Prostate gland (tissue), 2 donors: ENCODE measurements around the gene PSEN1. TPM values are rescaled to one million over a fixed set of nuclear protein-coding genes. Genes with fewer than 3 reads are reported as not detected.

ENCODE experiments used
- DNase-seq: peaks from one replicate; pipeline ENCODE4 v3.0.0-alpha.2; 2019; ENCODE audit warnings: low spot score
- H3K27ac ChIP-seq, 2 donors: fragments of 200-600 bp; sonication (generic); 2 replicates each; pipeline ENCODE4 v1.5.1; 2017 to 2019
- H3K27me3 ChIP-seq: fragments of 200-600 bp; sonication (generic); replicated peaks from 2 replicates; pipeline ENCODE4 v1.5.1; 2019; ENCODE audit not compliant: insufficient read depth
- H3K36me3 ChIP-seq, 2 donors: fragments of 200-600 bp; sonication (generic); 1 replicate in 1 of 2; 2 replicates in 1 of 2; pipeline versions ENCODE4 v1.5.1 to v1.8.1; 2017 to 2019
- H3K4me1 ChIP-seq: fragments of 200-600 bp; sonication (generic); replicated peaks from 2 replicates; pipeline ENCODE4 v1.5.1; 2019
- H3K4me3 ChIP-seq, 2 donors: fragments of 200-600 bp; sonication (generic); 2 replicates each; pipeline ENCODE4 v1.5.1; 2017 to 2019
- H3K9me3 ChIP-seq: fragments of 200-600 bp; sonication (generic); 2 replicates; pipeline ENCODE4 v1.5.1; 2017
- POLR2A ChIP-seq: fragments of 450-650 bp; IDR thresholded peaks from one replicate; pipeline ENCODE4 v1.6.1; 2016; ENCODE audit warnings: antibody characterized with exemption, mild to moderate bottlenecking
- POLR2AphosphoS5 ChIP-seq: sonication (generic); formaldehyde crosslinking; IDR thresholded peaks from one replicate; pipeline ENCODE4 v1.6.1; 2017; ENCODE audit warnings: antibody characterized with exemption
- WGBS: methylation state at CpG from one replicate; pipeline ENCODE4 v1.1.5; 2018; 5-methylcytosine and 5-hydroxymethylcytosine counted together
- intact Hi-C: fragments of 100-400 bp; cut with DNase I; formaldehyde crosslinking; loops from one replicate; pipeline ENCODE4 v1.14.2; 2022
- total RNA-seq, 2 donors: library from RNA; depleted of rRNA; stranded (reverse); fragments of >200 nt; gene quantifications; one replicate each; pipeline ENCODE4 v1.1.0, GENCODE V29; 2016
- TF ChIP-seq, protein P1 (sequence below), 4 experiments: fragments of 200-600 bp in 2 of 4; fragments of 450-650 bp in 2 of 4; sonication (generic) in 2 of 4; IDR thresholded peaks; 1 replicate in 3 of 4; 2 replicates in 1 of 4; pipeline ENCODE4 v1.5.1; 2016 to 2019; ENCODE audit warnings: antibody characterized with exemption in 4 of 4, mild to moderate bottlenecking in 2 of 4, moderate library complexity in 2 of 4

Gene PSEN1
- total RNA-seq, 2 donors from 2014 or later, result 46.3 to 61.9 TPM

DNA sequence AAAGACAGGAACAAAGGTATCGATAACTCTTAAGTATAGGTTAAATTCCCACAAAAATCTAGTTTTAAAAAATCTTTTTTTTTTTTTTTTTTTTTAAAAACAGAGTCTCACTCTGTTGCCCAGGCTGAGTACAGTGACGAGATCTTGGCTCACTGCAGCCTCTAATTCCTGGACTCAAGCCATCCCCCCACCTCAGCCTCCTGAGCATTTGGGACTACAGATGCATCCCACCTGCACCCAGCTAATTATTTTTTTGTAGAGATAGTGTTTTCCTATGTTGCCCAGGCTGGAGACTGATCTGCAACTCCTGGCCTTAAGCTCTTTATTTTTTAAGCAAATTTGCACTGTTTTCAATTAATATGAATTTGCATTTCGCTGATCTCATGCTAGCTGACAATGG lies 9.8 kb downstream of the PSEN1 start:
- intact Hi-C loops, result no loop called here
- 89% methylated on average over 3 of the region's 3 CpGs for WGBS
- H3K9me3 ChIP-seq, result no peaks in the 10 kb centered on the region
- no peak overlapping the region for H3K27ac ChIP-seq
- DNase-seq, result no peak
- H3K27me3 ChIP-seq, result no peaks in the 10 kb centered on the region
- peaks cover 2% of the 10 kb centered on the region for H3K4me1 ChIP-seq
- no peaks in the 10 kb centered on the region for H3K36me3 ChIP-seq
- TF ChIP-seq, protein P1, sequence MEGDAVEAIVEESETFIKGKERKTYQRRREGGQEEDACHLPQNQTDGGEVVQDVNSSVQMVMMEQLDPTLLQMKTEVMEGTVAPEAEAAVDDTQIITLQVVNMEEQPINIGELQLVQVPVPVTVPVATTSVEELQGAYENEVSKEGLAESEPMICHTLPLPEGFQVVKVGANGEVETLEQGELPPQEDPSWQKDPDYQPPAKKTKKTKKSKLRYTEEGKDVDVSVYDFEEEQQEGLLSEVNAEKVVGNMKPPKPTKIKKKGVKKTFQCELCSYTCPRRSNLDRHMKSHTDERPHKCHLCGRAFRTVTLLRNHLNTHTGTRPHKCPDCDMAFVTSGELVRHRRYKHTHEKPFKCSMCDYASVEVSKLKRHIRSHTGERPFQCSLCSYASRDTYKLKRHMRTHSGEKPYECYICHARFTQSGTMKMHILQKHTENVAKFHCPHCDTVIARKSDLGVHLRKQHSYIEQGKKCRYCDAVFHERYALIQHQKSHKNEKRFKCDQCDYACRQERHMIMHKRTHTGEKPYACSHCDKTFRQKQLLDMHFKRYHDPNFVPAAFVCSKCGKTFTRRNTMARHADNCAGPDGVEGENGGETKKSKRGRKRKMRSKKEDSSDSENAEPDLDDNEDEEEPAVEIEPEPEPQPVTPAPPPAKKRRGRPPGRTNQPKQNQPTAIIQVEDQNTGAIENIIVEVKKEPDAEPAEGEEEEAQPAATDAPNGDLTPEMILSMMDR (IDR thresholded peaks at IDR 0.05), result no peak
- no peak for TF ChIP-seq POLR2A
- no peak for TF ChIP-seq POLR2AphosphoS5
- H3K4me3 ChIP-seq, result no peak overlapping the region

DNA sequence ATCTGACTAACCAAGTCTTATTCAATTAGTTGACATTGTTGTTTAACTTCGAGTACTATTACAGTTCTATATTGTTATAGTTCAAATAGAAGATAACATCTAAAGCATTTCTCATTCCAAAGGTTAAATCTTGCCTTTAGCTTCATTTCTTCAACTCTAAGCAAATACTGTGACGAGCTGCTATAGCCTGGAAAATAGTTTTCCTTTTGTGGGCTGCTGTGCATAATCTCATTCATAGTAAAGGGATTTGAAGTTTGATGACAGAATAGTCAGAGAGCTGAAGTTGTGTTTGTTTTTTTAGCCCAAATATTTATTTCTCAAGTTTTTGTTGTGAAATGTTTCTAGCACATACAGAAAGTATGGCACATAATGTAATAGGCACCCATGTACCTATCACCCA lies 13.4 kb downstream of the PSEN1 start:
- DNase-seq, result no peak
- 80% methylated on average over 2 of the region's 2 CpGs for WGBS
- H3K27ac ChIP-seq, result no peak overlapping the region
- no peaks in the 10 kb centered on the region for H3K9me3 ChIP-seq
- H3K36me3 ChIP-seq, result no peaks in the 10 kb centered on the region
- H3K4me3 ChIP-seq, result no peak overlapping the region
- intact Hi-C loops, result no loop called here
- TF ChIP-seq, protein P1 (IDR thresholded peaks at IDR 0.05), result no peak
- TF ChIP-seq POLR2AphosphoS5, result no peak
- no peak for TF ChIP-seq POLR2A
- H3K4me1 ChIP-seq, result no peaks in the 10 kb centered on the region
- H3K27me3 ChIP-seq, result no peaks in the 10 kb centered on the region

DNA sequence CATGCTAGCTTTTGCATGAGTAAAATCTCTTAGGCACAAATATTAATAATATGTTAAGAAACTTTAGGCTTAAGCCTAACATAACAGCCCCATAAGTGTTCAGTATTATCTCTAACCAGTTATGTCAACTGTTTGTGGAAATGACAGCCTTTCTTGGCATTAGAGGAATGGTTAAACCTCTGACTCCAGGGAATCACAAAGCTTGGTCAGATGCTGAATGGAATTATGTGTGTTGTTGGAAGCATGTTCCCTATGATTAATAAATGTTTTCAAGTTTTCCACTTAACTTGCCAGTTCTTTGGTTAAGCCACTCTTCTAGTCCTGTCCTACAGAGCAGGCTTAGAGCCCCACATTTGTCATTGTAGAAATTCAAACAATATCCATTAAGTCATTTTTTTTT lies 17.0 kb downstream of the PSEN1 start:
- Histone ChIP-seq H3K27ac (no peak overlapping the region), H3K4me3 (no peak overlapping the region), H3K36me3 (no peaks in the 10 kb centered on the region), H3K9me3 (no peaks in the 10 kb centered on the region), H3K27me3 (no peaks in the 10 kb centered on the region), H3K4me1 (no peaks in the 10 kb centered on the region)
- no peak for TF ChIP-seq POLR2A
- TF ChIP-seq POLR2AphosphoS5, result no peak
- TF ChIP-seq, protein P1 (IDR thresholded peaks at IDR 0.05), result no peak
- DNase-seq, result no peak
- intact Hi-C loops, result no loop called here

DNA sequence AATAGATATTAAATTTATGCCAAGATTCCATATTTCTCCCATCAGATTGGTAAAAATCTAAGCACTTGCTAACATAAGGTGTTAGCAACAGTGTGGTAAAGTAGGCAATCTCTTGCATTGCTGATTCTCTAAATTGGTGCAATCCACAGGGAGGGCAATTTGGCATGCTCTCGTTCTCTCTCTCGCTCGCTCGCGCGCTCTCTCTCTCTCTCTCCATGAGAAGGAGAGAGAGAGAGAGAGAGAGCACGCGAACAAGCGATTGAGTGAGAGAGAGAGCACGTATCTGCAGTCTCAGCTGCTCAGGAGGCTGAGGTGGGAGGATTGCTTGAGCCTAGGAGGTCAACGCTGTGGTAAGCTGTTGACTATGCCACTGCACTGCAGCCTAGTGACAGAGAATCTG lies 25.9 kb downstream of the PSEN1 start:
- Histone ChIP-seq H3K36me3 (no peaks in the 10 kb centered on the region), H3K27me3 (no peaks in the 10 kb centered on the region), H3K9me3 (no peaks in the 10 kb centered on the region), H3K4me3 (no peak overlapping the region), H3K27ac (no peak overlapping the region), H3K4me1 (no peaks in the 10 kb centered on the region)
- 87% methylated on average over 11 of the region's 11 CpGs for WGBS
- intact Hi-C loops, result no loop called here
- TF ChIP-seq, protein P1 (IDR thresholded peaks at IDR 0.05), result no peak
- no peak for TF ChIP-seq POLR2A
- TF ChIP-seq POLR2AphosphoS5, result no peak
- no peak for DNase-seq

DNA sequence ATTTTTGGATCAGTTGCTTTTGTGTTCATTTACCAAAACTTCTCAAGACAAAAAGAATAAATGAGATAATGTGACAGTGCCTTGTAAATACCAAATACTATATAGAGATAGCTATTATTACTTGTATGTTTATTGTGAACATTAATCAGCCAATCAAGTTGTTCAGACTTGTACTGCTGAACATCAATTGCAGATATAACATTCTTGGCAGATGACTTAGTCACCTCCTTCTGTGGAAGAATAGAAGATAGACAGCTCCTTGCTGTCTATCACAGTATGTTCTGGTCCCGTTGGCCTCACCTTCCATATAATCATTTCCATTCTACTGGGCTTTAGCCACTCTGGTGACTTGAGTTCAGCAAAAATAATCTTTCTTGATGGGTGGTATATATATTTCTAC lies 30.1 kb downstream of the PSEN1 start:
- Histone ChIP-seq H3K4me1 (no peaks in the 10 kb centered on the region), H3K27me3 (no peaks in the 10 kb centered on the region), H3K4me3 (no peak overlapping the region), H3K9me3 (no peaks in the 10 kb centered on the region), H3K27ac (no peak overlapping the region), H3K36me3 (no peaks in the 10 kb centered on the region)
- TF ChIP-seq, protein P1 (IDR thresholded peaks at IDR 0.05), result no peak
- TF ChIP-seq POLR2AphosphoS5, result no peak
- TF ChIP-seq POLR2A, result no peak
- 80% methylated on average over 1 of the region's 1 CpG for WGBS
- DNase-seq, result no peak
- intact Hi-C loops, result no loop called here
